ENCODE results near the gene YBX2. TPM values are rescaled to one million over a fixed set of nuclear protein-coding genes. Genes with fewer than 3 reads are reported as not detected.

YBX2 gene
- total RNA-seq, 1 experiment from 2014 or later, result not detected

DNA sequence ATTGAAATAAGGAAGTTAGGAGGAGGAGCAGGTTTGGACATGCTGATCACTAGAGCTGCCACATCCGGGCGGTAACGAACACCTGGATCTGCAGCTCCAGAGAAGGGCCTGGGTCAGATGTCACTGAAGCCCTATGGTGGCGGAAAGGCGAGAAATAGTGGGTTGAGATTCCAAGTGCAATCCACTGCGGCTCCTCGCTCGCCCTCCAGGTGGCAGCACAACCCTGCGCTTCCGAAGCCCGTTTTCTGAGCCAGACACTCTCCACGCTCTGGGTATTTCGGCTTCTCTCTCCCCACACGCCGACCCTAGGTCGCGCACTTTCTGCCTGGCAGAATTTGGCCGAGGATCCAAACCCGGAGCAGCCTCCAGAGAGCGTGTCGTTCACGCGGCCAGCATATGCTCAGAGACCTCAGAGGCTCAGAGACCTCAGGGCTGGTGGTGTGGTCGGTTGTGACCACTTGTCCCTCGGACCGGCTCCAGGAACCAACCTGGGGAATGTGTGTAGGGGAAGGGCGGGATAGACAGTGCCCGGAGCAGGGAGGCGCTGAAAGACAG, 13.8 kb downstream of the YBX2 start:
- peak; percentile 67 to 83 for DNase-seq
- Histone ChIP-seq H3K27ac (peak overlapping the region; percentile 40), H3K4me1 (no peaks in the 10 kb centered on the region), H3K4me3 (peak overlapping the region; percentile 64), H3K36me3 (no peaks in the 10 kb centered on the region), H3K9me3 (replicated peaks) (no peaks in the 10 kb centered on the region), H3K27me3 (peaks cover 4% of the 10 kb centered on the region; the same call in 1 of the 2 replicates)

- Histone ChIP-seq H3K4me3 (no peak overlapping the region), H3K27ac (no peak overlapping the region), H3K4me1 (no peaks in the 10 kb centered on the region), H3K27me3 (peaks cover 4% of the 10 kb centered on the region; the same call in 1 of the 2 replicates), H3K9me3 (replicated peaks) (no peaks in the 10 kb centered on the region), H3K36me3 (no peaks in the 10 kb centered on the region)
- DNase-seq, result no peak
Measured at GRCh38 chr17:7279448-7279847, 15.0 kb downstream of the YBX2 start.

DNA sequence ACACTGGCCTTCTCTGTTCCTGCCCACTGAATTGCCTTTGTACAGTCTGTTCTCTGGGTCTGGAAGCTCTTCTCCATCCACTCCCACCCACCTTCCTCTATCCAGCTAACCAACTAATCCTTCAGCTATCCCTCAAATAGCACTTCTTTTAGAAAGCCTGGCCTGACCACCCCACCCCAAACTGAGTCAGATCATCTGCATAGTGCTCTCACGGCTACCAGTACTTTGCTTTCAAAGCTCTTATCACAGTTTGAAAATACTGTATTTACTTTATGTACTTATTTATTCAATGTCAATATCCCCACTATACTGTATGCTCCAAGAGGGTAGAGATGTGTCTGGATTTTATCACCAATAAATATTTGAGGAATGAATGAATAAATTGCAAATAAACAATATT, 27.7 kb downstream of the YBX2 start:
- DNase-seq, result no peak
- H3K27ac ChIP-seq, result no peak overlapping the region
- H3K9me3 ChIP-seq (replicated peaks), result no peaks in the 10 kb centered on the region
- no peaks in the 10 kb centered on the region for H3K4me1 ChIP-seq
- no peak overlapping the region for H3K4me3 ChIP-seq
- no peaks in the 10 kb centered on the region for H3K27me3 ChIP-seq
- H3K36me3 ChIP-seq, result no peaks in the 10 kb centered on the region

DNA sequence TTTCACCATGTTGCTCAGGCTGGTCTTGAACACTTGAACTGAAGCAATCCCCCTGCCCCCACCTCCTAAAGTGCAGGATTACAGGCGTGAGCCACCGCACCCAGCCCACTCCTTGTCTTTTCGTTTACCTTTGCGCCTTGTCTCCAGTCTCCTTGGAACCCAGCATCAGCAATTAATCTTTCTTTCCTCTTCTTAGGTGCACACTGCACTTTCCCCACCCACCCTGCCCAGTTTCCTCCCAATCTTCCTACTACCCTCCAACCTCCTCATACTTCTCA, 30.7 kb downstream of the YBX2 start:
- Histone ChIP-seq H3K36me3 (no peaks in the 10 kb centered on the region; the same call in none of the 2 replicates), H3K4me3 (no peak overlapping the region), H3K4me1 (no peaks in the 10 kb centered on the region), H3K9me3 (replicated peaks) (no peaks in the 10 kb centered on the region), H3K27ac (no peak overlapping the region), H3K27me3 (no peaks in the 10 kb centered on the region)
- DNase-seq, result no peak

- no peak overlapping the region for H3K27ac ChIP-seq
- H3K9me3 ChIP-seq (replicated peaks), result no peaks in the 10 kb centered on the region
- DNase-seq, result no peak
- peaks cover 4% of the 10 kb centered on the region for H3K36me3 ChIP-seq
- H3K4me3 ChIP-seq, result no peak overlapping the region; the same call in 1 of the 2 replicates
- no peaks in the 10 kb centered on the region for H3K27me3 ChIP-seq
- no peaks in the 10 kb centered on the region for H3K4me1 ChIP-seq
Measured at GRCh38 chr17:7262935-7263800, 31.3 kb downstream of the YBX2 start.

GRCh38 chr17:7262192-7262934, 32.1 kb downstream of the YBX2 start, which contains the start of gene CLDN7:
Gene CLDN7, minus strand, starts transcription at chr17:7262478. Its CDS starts 435 bp downstream, at chr17:7262043.
- no peak for DNase-seq
- Histone ChIP-seq H3K27ac (no peak within 1 kb of the TSS), H3K4me3 (no peak within 1 kb of the TSS; the same call in 1 of the 2 replicates), H3K27me3 (no peaks in the 10 kb centered on the region), H3K9me3 (replicated peaks) (no peaks in the 10 kb centered on the region), H3K4me1 (no peaks in the 10 kb centered on the region), H3K36me3 (peaks cover 4% of the 10 kb centered on the region)

DNA sequence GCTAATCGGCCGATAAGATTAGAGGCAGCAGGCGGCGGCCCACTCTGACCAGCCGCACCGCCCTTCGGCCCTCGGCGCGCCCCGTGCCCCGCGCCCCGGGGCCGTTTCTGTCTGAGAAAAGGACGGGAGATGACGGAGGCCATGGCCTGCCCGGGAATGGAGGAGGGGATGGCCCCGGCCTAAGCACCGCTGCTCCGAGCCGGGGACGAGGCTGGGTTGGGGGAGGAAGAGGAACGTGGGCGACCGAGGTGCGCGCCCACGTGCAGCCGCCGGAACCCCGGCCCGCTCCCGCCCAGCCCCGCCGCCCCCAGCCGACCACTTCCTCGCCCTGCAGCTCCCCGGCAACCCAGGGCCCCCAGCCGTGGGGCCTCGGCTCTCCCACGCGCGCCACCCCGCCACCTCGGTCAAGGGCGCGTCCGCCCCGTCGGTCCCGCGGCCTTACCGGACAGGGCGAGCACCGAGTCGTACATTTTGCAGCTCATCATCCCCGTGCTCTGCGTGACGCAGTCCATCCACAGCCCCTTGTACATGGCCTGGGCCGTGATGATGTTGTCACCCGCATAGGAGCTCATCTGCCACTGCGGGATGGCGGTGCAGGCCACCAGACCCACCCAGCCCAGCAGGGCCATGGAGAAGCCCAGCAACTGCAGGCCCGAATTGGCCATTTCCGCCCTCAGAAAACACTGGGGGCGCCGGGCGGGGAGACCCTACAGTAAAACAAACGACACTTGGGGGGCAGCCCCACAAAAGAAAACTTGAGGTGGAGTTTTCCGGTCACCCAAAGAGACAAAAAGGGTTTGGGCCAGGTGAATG, 32.9 kb downstream of the YBX2 start:
- Histone ChIP-seq H3K27ac (no peak overlapping the region), H3K27me3 (no peaks in the 10 kb centered on the region), H3K4me3 (no peak overlapping the region), H3K4me1 (no peaks in the 10 kb centered on the region), H3K36me3 (peaks cover 4% of the 10 kb centered on the region), H3K9me3 (replicated peaks) (no peaks in the 10 kb centered on the region)
- DNase-seq, result no peak

DNA sequence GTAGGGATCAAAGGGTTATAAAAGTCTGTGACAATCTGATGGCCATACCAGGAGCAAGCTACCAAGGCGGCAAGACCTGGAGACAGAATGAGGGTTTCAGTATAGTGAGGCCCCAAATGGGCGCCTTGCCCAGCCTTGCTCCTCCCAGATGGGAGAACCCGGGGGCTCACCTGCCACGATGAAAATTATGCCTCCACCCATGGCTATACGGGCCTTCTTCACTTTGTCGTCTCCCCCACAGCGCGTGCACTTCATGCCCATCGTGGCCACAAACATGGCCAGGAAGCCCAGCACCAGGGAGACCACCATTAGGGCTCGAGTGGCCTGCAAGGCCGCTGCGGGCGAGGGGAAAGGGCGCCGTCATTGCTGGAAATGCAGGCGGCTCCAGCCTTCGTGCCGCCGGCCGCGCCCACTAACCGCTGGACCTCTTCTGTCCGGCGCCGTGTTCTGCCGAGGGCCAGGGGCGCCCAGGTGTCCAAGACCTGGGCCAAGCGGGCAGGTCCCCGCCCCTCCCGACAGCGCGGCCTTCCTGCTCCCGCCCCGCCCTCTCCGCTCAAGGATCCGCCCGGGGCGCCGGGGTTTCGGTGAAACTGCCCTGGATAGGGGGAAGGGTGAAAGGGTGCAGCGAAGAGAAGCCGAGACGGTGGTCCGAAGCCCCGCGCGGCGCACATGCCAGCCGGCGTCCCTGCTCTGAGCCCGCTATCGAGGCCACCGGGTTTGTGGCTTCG, 33.6 kb downstream of the YBX2 start:
- no peak overlapping the region for H3K4me3 ChIP-seq
- H3K9me3 ChIP-seq (replicated peaks), result no peaks in the 10 kb centered on the region
- no peaks in the 10 kb centered on the region for H3K27me3 ChIP-seq
- DNase-seq, result no peak
- no peaks in the 10 kb centered on the region for H3K4me1 ChIP-seq
- H3K27ac ChIP-seq, result no peak overlapping the region
- peaks cover 4% of the 10 kb centered on the region for H3K36me3 ChIP-seq

GRCh38 chr17:7260151-7260550, 34.3 kb downstream of the YBX2 start:
- H3K27me3 ChIP-seq, result no peaks in the 10 kb centered on the region

GRCh38 chr17:7259555-7259889, 34.9 kb downstream of the YBX2 start:
- DNase-seq, result no peak
- H3K27ac ChIP-seq, result no peak overlapping the region
- no peaks in the 10 kb centered on the region for H3K4me1 ChIP-seq
- H3K36me3 ChIP-seq, result peaks cover 4% of the 10 kb centered on the region
- H3K27me3 ChIP-seq, result no peaks in the 10 kb centered on the region
- no peaks in the 10 kb centered on the region for H3K9me3 ChIP-seq (replicated peaks)
- no peak overlapping the region for H3K4me3 ChIP-seq

More at GRCh38 chr17:7260151-7260550, 34.3 kb downstream of the YBX2 start:
- no peaks in the 10 kb centered on the region for H3K9me3 ChIP-seq (replicated peaks)
- H3K4me3 ChIP-seq, result no peak overlapping the region
- no peak for DNase-seq
- H3K27ac ChIP-seq, result no peak overlapping the region
- no peaks in the 10 kb centered on the region for H3K4me1 ChIP-seq
- peaks cover 4% of the 10 kb centered on the region for H3K36me3 ChIP-seq

- DNase-seq, result no peak
- Histone ChIP-seq H3K27me3 (no peaks in the 10 kb centered on the region), H3K4me1 (no peaks in the 10 kb centered on the region), H3K27ac (no peak overlapping the region), H3K36me3 (peaks cover 4% of the 10 kb centered on the region), H3K9me3 (replicated peaks) (no peaks in the 10 kb centered on the region), H3K4me3 (no peak overlapping the region)
Measured at GRCh38 chr17:7258731-7259554, 35.5 kb downstream of the YBX2 start.

GRCh38 chr17:7256766-7257456, 37.5 kb downstream of the YBX2 start:
- H3K4me1 ChIP-seq, result no peaks in the 10 kb centered on the region
- DNase-seq, result no peak
- no peak overlapping the region for H3K27ac ChIP-seq
- no peaks in the 10 kb centered on the region for H3K27me3 ChIP-seq
- peaks cover 4% of the 10 kb centered on the region for H3K36me3 ChIP-seq
- no peaks in the 10 kb centered on the region for H3K9me3 ChIP-seq (replicated peaks)
- no peak overlapping the region for H3K4me3 ChIP-seq

- DNase-seq, result no peak
- Histone ChIP-seq H3K4me1 (0 out of 2 replicates have a peak, but pooled peaks cover 3% of the 10 kb centered on the region), H3K27ac (no peak overlapping the region), H3K4me3 (no peak overlapping the region), H3K36me3 (peaks cover 4% of the 10 kb centered on the region), H3K9me3 (replicated peaks) (no peaks in the 10 kb centered on the region), H3K27me3 (no peaks in the 10 kb centered on the region)
Measured at GRCh38 chr17:7254511-7254910, 39.9 kb downstream of the YBX2 start.
